MM.1S (cell line): Measurements from ENCODE around the gene CENPW.

Source experiments
- DNase-seq: peaks from one replicate; pipeline ENCODE4 v3.0.0-alpha.2; 2015
- H2AFZ ChIP-seq: fragments of 300-600 bp; sonication (generic); 2 replicates; pipeline ENCODE4 v1.6.0; 2016; ENCODE audit warnings: antibody characterized with exemption, low read length
- H3F3A ChIP-seq: fragments of 300-600 bp; sonication (generic); 2 replicates; pipeline ENCODE4 v1.6.1; 2016; ENCODE audit warnings: mild to moderate bottlenecking, antibody characterized with exemption, low read length, moderate library complexity, mixed read lengths; ENCODE audit not compliant: insufficient read depth
- H3K27ac ChIP-seq: fragments of 300-600 bp; sonication (generic); 2 replicates; pipeline ENCODE4 v1.5.1; 2016; ENCODE audit warnings: mild to moderate bottlenecking, low read length
- H3K27me3 ChIP-seq: fragments of 300-600 bp; sonication (generic); replicated peaks from 2 replicates; pipeline ENCODE4 v1.6.0; 2016; ENCODE audit warnings: low read length; ENCODE audit not compliant: insufficient read depth
- H3K36me3 ChIP-seq: fragments of 300-600 bp; sonication (generic); replicated peaks from 2 replicates; pipeline ENCODE4 v1.6.1; 2016; ENCODE audit warnings: mild to moderate bottlenecking, low read length, mixed read lengths; ENCODE audit not compliant: insufficient read depth
- H3K4me1 ChIP-seq: fragments of 300-600 bp; sonication (generic); 2 replicates; pipeline ENCODE4 v1.6.1; 2016; ENCODE audit warnings: low read length, mixed read lengths
- H3K4me2 ChIP-seq: fragments of 300-600 bp; sonication (generic); 2 replicates; pipeline ENCODE4 v1.6.0; 2016; ENCODE audit warnings: low read depth, low read length
- H3K4me3 ChIP-seq: fragments of 300-600 bp; sonication (generic); 2 replicates; pipeline ENCODE4 v1.5.1; 2016; ENCODE audit warnings: low read length, mixed read lengths
- H3K79me2 ChIP-seq: fragments of 300-600 bp; sonication (generic); 2 replicates; pipeline ENCODE4 v1.6.1; 2016; ENCODE audit warnings: mixed run types, low read length, mixed read lengths
- H3K9ac ChIP-seq: fragments of 300-600 bp; sonication (generic); 2 replicates; pipeline ENCODE4 v1.6.1; 2016; ENCODE audit warnings: low read length, mixed read lengths
- H3K9me2 ChIP-seq: fragments of 300-600 bp; sonication (generic); replicated peaks from 2 replicates; pipeline ENCODE4 v1.6.1; 2016; ENCODE audit warnings: mild to moderate bottlenecking, low read length, mixed read lengths; ENCODE audit not compliant: insufficient read depth
- H3K9me3 ChIP-seq: fragments of 300-600 bp; sonication (generic); replicated peaks from 2 replicates; pipeline ENCODE4 v1.6.1; 2016; ENCODE audit warnings: mild to moderate bottlenecking, low read length, mixed read lengths; ENCODE audit not compliant: insufficient read depth
- H4K20me1 ChIP-seq: fragments of 300-600 bp; sonication (generic); 2 replicates; pipeline ENCODE4 v1.6.1; 2016; ENCODE audit warnings: mild to moderate bottlenecking, low read length, moderate library complexity, mixed read lengths; ENCODE audit not compliant: insufficient read depth
- EZH2 ChIP-seq: fragments of 300-600 bp; sonication (generic); optimal IDR thresholded peaks from 2 replicates; pipeline ENCODE3; 2017; ENCODE audit warnings: low read depth, mild to moderate bottlenecking, antibody characterized with exemption, low read length, mixed read lengths
- EZH2phosphoT487 ChIP-seq: fragments of 300-600 bp; sonication (generic); IDR thresholded peaks from 2 replicates; pipeline ENCODE4 v1.6.1; 2018; ENCODE audit warnings: antibody characterized with exemption, low read length
- TF ChIP-seq, protein P1 (sequence below): fragments of 300-600 bp; sonication (generic); IDR thresholded peaks from 2 replicates; pipeline ENCODE4 v1.5.1; 2016; ENCODE audit warnings: antibody characterized with exemption, low read length, mixed read lengths

The CENPW gene

DNA sequence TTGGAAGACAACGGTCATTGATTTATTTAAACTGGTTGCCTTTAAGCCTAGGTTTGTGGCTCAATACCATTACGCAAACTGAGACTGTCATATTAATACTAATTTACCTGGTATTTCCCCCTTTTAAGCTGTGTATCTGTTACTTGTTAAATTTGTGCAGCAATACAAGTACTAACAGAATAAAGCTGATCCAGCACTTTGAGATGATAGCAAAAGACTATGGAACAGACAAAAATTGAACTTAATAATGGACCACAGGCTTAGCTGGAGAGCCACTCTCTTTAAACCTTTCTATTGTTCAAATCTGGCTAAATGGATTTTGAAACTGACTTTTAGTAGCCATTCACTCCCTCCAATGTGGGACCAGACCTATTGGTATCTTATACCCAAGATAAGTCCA is 6.2 kb upstream of the CENPW start:
- no peaks in the 10 kb centered on the region for H3K79me2 ChIP-seq
- no peaks in the 10 kb centered on the region for H3K9me2 ChIP-seq
- no peaks in the 10 kb centered on the region for H4K20me1 ChIP-seq
- no peaks in the 10 kb centered on the region for H3F3A ChIP-seq
- no peaks in the 10 kb centered on the region for H3K27me3 ChIP-seq
- H3K27ac ChIP-seq: no peak overlapping the region
- H3K9me3 ChIP-seq: no peaks in the 10 kb centered on the region
- no peaks in the 10 kb centered on the region for H3K4me1 ChIP-seq
- H2AFZ ChIP-seq: no peak overlapping the region
- no peak overlapping the region for H3K4me3 ChIP-seq
- no peak overlapping the region for H3K9ac ChIP-seq
- DNase-seq: no peak
- no peak for TF ChIP-seq EZH2phosphoT487
- no peak for TF ChIP-seq EZH2
- TF ChIP-seq, protein P1, sequence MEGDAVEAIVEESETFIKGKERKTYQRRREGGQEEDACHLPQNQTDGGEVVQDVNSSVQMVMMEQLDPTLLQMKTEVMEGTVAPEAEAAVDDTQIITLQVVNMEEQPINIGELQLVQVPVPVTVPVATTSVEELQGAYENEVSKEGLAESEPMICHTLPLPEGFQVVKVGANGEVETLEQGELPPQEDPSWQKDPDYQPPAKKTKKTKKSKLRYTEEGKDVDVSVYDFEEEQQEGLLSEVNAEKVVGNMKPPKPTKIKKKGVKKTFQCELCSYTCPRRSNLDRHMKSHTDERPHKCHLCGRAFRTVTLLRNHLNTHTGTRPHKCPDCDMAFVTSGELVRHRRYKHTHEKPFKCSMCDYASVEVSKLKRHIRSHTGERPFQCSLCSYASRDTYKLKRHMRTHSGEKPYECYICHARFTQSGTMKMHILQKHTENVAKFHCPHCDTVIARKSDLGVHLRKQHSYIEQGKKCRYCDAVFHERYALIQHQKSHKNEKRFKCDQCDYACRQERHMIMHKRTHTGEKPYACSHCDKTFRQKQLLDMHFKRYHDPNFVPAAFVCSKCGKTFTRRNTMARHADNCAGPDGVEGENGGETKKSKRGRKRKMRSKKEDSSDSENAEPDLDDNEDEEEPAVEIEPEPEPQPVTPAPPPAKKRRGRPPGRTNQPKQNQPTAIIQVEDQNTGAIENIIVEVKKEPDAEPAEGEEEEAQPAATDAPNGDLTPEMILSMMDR: no peak
- no peaks in the 10 kb centered on the region for H3K36me3 ChIP-seq
- H3K4me2 ChIP-seq: no peak overlapping the region

DNA sequence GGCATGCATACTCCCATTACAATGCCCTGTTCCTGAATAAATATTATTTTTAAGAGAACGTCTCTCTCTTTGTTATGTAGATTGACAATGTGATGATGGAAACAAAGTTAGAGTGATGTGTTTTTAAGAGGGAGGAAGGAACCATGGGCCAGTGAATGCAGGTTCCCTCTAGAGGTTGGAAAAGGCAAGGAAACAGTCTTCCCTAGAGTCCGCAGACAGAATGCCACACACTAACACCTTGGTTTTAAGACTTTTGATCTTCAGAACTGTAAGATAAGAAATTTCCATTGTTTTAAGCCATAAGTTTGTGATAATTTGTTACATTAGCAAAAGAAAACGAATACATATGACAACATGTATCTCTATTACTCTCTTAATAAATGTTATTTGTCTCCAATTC is 4.7 kb upstream of the CENPW start:
- H2AFZ ChIP-seq: no peak overlapping the region
- H3K9me3 ChIP-seq: no peaks in the 10 kb centered on the region
- no peaks in the 10 kb centered on the region for H4K20me1 ChIP-seq
- DNase-seq: no peak
- H3K79me2 ChIP-seq: no peaks in the 10 kb centered on the region
- no peak overlapping the region for H3K9ac ChIP-seq
- no peak overlapping the region for H3K27ac ChIP-seq
- no peak overlapping the region for H3K4me2 ChIP-seq
- peaks cover 2% of the 10 kb centered on the region; the same call in 1 of the 2 replicates for H3F3A ChIP-seq
- TF ChIP-seq, protein P1: no peak
- no peak for TF ChIP-seq EZH2phosphoT487
- no peak for TF ChIP-seq EZH2
- no peaks in the 10 kb centered on the region for H3K27me3 ChIP-seq
- no peaks in the 10 kb centered on the region for H3K9me2 ChIP-seq
- no peak overlapping the region for H3K4me3 ChIP-seq
- no peaks in the 10 kb centered on the region for H3K4me1 ChIP-seq
- H3K36me3 ChIP-seq: no peaks in the 10 kb centered on the region

DNA sequence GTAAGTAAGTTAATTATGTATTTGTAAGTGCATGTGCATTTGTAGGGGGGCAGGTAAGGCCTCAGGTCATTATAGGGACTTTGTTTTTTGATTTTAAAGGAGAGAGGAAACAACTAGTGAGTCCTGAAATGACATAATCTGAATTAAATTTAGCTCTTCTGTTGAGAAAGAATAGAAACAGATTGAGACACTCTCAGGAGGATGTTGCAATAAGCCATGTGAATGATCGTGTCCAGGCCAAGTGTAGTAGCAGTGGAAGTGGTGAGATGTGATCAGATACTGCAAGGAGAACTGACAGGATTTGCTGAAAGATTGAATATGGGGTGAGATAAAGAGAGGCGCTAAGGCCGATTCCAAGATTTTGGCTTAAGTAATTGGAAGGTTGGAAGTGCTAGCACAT is 2.6 kb upstream of the CENPW start:
- Histone ChIP-seq H3K9me2 (no peaks in the 10 kb centered on the region), H3K27me3 (no peaks in the 10 kb centered on the region), H3K36me3 (no peaks in the 10 kb centered on the region), H2AFZ (no peak overlapping the region), H3K9me3 (no peaks in the 10 kb centered on the region), H3K9ac (no peak overlapping the region), H3K4me2 (no peak overlapping the region), H3K4me1 (peaks cover 9% of the 10 kb centered on the region), H3K79me2 (peaks cover 21% of the 10 kb centered on the region), H3F3A (peaks cover 5% of the 10 kb centered on the region; the same call in 1 of the 2 replicates), H3K4me3 (no peak overlapping the region), H4K20me1 (no peaks in the 10 kb centered on the region), H3K27ac (no peak overlapping the region)
- TF ChIP-seq, protein P1: no peak
- no peak for TF ChIP-seq EZH2phosphoT487
- no peak for TF ChIP-seq EZH2
- DNase-seq: no peak
